Measurements from ENCODE around the gene ARL11.

ARL11 gene

DNA sequence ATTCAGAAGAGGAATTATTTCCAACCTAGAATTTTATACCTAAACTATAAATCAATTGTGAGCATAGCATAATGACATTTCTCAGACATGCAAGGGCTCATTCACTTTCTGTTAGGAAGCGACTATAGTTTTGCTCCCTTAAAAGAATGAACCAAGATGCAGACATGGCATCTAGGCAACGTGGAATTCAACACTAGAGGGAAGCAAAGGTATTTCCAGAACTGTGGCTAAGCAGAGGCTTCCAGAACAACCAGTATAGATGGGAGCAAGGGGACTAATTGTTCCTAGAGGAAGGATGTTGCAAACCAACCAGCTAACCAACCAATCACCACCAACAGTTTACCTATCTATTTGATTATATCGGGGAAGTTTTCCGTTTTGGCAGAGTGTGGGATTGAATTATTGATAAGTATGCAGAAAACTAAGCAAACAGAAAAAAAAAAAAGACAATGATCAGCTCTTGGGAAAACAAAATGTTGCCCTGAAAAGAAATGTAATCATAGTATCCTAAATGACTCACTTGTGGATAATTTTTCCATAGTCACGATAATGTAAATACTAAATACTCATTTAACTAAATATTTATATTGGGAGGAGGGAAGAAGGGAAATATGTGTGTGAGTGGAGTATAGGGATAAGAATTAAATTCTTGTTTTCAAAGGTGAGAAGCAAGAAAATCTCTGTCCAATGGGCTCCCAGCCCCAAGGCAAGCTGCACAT, 21.1 kb downstream of the ARL11 start:
- peak; percentile 23 for DNase-seq (ENCODE audit: low spot score)

DNA sequence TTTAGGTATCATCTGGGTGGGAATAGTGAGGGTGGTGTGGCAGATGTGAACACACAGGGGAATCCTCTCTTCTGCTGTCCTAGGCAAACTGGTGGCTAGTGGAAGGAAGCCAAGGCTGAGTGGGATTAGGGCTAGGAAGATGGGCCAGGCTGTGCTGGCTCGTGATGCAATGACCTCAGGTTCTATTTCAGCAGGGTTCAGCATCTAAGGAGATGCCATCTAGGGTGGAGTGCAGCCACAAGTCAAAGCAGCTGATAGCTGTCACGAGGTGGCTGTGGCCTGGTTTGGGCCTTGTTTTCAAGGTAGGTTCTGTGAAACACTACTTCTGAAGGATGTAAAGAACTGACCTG, 21.6 kb downstream of the ARL11 start:
- DNase-seq (ENCODE audit: low spot score) = no peak

DNA sequence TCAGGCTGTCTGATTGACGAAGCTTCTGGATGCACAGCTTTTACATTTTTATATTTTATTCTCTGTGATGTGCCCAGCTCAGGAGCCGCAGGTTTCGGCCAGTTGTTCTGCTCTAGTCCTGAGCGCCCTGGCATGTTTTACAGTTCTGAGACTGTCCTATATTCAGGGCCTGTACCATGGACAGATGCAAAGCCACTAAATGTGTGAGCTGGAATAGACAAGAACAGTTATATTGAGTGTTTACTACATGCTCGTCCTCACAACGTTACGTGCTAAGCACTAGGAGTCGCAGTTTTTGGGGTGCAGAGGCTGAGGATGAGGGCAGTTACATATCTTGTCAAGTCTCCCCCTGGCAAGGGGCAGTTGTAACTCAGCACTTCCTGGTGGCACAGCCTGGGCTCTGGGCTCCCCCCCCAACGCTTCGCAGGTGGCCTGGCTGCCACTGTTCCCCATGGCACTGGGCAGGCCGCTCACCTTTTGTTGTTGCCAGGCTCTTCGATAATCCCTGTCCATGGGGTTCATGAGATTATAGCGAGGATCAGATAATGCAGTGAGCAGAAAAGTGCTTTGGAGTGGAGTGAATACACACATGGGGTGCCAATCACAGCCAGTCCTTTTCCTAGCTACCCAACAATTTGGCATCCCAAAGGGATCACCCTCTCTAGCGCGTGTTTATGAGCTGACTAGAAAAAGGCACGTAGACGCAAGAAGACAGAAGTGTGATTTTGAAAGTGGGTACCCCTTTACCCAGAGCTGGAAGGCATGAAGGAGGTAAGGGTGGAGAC, 23.5 kb downstream of the ARL11 start:
- no peak for DNase-seq (ENCODE audit: low spot score)

DNA sequence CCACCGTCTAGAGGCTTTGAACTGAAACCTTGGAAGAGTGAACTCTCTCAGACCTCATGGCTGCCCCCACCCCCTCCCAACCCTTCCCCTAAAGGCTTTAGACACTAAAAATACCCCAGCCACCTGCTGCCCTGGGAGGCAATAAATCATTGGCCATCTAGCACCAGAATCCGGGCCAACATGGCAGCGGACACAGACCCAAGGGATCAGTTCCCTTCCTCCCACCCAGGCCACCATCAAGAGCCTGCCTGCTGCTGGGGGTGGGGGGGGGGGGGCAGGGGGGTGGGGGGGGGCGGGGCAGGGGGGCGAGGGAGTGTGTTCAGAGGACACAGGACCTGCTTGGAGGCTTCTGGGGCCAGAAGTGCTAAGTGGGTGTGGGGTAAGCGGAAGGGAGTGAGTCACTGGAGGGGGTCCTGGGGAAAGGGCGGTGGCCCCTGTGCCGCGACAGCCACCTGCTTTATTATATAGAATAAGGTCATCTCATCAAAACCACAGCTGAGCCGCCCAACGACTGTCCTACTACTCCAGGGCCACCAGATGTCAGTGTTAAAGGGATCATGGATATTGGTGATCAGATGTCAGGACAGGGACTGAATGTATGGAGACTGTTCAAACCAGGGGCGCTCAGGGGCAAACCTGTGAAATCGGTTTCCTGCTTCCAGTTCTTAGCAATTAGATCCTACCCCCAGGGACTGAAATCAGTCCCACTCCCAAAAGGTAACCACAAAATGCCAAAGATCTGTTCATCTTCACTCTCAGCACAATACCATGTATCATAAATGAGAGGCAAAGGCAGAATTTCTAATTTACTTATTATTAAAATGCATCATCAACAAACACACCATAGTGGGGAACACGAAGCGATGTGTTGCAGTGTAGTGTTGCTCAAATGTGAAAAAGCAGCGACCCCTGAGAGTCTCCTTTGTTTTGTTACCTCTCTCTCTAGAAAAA, 24.3 kb downstream of the ARL11 start:
- peak; percentile 50 for DNase-seq (ENCODE audit: low spot score)

DNA sequence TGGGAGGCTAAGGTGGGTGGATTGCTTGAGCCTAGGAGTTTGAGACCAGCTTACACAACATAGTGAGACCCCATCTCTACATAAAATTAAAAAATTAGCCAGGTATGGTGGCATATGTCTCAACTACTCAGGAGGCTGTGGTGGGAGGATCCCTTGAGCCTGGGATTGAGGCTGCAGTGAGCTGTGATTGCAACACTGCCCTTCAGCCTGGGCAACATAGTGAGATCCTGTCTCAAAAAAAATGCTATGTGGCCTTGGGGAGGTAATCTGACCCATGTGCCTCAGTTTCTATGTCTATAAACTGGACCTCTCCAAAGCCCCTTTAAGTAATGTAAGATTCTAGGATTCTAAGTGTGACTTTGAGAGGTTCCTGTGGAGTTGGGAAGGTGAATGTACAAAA, 25.2 kb downstream of the ARL11 start:
- DNase-seq (ENCODE audit: low spot score) = no peak

DNA sequence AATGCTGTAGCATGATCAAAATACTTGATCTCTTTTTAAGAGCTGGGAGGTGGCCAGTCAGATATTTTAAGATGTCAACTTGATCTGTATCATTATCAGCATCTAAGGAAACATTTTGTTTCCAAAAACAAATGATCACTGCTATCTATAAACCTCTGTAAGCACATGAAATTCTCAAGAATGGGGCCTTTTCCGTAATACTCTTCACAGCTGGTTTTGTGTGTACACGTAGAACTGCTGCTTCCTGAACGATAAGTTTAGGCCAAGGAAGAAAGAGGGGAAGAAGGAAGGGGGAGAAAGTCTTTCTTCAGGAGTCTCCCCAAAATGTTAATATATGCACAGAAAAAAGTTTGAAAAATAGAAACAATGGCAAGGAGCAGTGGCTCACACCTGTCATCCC, 25.7 kb downstream of the ARL11 start:
- DNase-seq (ENCODE audit: low spot score) = no peak

DNA sequence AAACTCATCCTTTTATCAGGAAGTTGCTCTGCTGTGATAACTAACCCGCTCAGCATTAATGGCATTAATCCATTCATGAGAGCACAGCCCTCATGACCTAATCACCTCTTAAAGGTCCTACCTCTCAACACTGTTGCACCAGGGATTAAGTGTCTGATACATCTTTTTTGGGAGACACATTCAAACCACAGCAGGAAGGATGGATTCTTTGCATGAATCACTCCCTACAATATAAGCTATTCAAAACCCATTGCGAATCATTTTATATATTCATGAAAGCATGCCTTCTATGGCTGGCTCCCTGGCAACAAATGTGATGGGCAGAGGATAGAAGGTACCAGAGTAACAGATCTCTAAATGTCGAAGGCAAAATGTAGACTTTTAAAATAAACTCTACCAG, 27.6 kb downstream of the ARL11 start:
- peak; percentile 10 for DNase-seq (ENCODE audit: low spot score)

DNA sequence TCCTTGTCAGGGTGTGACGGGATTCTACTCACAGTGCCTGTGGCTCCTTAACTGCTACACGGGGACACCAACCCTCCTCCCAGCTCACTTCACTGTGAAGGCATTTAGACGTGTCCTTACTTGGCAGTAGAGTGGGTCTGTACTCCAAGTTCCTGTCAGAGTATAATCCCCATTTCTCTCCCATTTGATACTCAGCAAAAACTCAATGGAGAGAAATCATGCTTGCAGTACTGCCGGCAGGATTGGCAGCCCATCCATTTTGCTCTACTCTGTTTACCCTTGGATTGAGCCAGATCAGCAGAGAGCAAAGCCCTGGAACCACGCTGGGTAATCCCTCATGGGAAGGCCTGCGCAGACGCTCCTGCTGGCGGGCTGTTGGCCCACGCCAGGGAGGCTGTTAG, 28.9 kb downstream of the ARL11 start:
- DNase-seq (ENCODE audit: low spot score) = no peak

DNA sequence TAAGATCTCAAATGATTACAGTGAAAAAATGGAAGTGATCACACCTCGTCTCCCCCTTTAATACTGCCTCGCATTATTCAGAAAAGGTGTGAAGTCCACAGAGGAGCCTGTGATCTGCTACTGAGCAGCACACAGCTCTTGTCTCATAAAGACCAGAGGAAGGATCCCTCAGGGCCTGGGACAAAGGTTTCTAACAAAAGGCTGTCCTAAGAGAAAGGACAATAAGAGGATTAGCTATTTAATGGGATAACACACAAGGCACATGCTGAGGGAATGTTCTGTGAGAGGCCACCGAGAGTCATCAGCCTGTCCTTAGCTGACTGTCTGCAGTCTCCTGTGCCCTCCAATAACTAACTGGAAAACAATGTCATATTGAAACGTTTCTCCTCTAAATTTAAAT, 36.3 kb downstream of the ARL11 start:
- no peak for DNase-seq (ENCODE audit: low spot score)

DNA sequence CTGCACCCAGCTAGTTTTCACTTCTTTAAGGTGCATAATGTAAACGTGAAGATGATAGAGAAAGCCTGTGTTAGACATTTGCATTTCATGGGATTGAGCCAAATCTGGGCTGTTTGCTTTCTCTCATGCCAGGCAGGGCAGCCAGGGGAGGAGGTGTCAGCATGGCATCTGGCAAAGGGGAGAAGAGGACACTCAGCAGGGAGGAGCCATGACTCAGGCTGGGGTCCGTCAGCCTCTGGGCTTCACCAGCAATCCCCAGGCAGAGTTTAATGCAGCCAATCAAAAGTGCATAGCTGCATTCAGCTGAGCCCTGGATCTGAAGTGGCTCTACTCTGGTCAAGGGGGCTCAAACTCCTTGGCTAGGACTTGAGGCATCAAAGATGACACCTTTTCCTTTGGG, 39.5 kb downstream of the ARL11 start:
- DNase-seq (ENCODE audit: low spot score) = no peak

DNA sequence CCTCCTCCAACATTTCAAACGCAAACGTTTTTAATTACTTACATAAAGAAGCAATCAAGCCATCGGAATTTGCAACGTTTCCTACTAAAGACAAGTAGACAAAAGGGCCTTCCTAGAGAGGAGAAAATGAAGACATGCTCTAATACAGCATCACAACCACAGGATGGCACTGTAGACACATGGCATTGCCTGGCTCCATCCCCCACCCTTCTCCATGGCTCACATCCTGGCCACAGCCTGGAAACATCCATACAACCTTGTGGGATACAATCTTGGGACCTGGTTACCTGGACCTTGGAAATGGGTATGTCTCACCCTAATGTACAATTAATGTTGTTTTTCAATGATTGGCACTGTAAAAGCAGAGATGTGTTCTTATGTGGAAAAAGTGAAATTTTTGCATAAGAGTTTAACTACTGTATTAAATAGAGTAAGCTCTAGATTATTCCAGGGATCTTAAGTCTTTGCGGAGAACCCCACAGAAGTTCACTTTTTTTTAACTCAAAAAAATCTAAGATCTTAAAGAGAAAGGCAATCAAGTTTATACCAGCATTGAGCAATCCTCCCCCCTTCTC, 41.5 kb downstream of the ARL11 start:
- DNase-seq (ENCODE audit: low spot score) = peak; percentile 68

DNA sequence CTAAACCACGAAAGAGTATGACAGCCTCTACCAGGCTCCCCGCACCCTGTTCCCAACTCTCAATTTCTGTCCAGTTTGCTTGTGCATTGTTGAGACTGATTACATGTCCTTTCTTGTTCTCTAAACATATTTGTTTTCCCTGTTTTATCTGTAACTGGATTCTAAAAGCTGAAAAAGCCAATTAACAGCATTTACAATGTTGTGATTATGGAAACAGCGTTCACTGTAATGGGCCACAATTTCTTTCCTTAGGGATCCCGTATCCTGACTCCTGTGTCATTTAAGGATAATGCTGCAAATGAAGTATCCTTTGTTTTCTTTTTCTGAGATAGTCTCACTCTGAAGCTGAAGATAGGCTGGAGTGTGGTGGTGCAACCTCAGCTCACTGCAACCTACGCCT, 42.5 kb downstream of the ARL11 start:
- no peak for DNase-seq (ENCODE audit: low spot score)

DNA sequence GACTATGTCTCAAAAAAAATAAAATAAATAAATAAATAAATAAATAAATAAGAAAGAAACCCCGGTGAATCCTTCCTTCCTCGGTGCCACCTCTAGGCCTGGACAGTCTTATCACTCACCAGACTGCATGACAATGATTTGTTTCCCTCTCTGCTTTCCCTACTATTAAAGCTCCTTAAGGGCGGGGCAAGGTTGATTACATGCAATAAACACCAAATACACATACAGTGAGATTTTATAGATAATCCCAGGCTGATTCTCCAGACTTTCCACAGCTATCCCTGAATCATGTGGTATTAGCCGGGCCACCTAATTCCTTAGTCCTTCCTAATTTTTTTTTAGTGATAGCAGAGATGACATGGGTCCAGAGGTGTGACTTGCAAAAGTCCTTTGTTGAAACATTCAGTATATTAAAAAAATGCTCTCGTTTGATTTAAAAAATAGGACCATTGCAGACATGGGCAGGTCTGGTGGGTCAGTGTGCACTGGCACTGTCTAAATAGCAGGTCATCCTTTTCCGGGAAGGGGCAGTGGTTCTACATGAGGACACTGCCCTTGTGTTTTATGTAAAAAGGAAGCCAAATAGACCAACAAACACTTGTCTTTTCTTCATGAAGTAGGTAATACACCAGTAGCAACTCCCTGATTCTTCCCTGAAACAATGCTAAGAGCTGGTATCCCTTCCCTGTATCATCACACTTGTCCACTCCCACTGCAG, 48.4 kb downstream of the ARL11 start:
- no peak for DNase-seq (ENCODE audit: low spot score)

DNA sequence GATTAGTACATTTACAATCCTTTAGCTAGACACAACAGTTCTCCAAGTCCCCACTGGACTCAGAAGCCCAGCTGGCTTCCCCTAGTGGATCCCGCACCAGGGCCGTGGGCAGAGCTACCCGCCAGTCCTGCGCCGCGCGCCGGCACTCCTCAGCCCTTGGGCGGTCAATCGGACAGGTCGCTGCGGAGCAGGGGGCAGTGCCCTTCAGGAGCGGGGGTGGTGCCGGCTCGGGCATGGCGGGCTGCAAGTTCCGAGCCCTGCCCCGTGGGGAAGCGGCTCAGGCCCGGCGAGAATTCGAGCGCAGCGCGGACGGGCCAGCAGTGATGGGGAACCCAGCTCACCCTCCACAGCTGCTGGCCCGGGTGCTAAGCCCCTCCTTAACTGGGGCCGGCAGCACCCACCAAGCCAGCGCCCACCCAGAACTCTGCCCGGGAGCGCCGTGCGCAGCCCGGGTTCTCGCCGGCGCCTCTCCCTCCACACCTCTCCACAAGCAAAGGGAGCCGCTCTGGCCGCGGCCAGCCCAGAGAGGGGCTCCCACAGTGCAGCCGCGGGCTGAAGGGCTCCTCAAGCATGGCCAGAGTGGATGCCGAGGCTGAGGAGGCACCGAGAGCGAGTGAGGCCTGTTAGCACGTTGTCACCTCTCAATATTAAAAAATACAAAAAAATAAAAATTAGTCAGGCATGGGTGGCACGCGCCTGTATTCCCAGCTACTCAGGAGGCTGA, 50.0 kb downstream of the ARL11 start:
- no peak for DNase-seq (ENCODE audit: low spot score)

DNA sequence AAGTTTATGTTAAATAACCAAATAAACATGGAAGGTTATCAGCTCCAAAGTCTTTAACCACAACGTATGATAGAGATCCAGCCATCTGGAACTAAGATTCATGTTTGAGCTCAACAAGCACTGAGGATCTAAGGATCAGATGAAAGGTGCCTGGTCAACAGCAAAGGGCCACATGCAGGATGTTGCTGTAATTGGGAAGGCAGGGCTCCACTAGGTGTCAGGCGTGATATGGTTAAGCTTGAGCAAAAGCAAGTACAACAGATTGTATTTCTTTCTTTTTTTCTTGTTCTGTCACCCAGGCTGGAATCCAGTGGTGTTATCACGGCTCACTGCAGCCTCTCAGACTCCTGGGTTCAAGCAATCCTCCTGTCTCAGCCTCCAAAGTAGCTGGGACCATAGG, 50.9 kb downstream of the ARL11 start:
- DNase-seq (ENCODE audit: low spot score) = peak; percentile 19

DNA sequence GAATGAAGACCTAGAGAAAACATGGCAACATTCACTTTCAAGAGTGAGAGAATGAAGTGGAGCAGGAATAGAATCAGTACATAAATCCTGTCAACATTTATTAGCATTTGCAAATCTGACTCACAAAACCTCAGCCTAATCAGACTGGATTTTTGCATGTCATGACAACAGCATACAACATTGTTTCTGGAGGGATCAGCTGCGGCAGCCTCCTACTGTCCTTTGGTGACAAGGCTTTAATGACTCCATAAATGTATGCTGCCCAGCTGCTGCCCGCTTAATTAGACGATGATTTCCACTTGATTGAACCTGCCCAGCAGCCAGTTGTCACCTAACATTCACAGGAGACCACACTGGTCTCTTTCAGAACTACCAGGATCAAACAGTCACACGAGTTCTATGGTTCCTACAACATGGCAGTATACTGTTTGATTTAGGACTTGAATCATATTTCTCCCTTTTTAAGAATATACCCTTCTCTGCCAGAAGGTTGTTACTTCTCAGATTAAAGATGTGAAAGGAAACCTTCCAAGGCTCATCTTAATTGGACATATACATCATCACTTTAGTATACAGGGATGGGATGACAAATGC, 53.6 kb downstream of the ARL11 start:
- DNase-seq (ENCODE audit: low spot score) = peak; percentile 41

Measured in kidney tubule cell (primary cell).